GM12891 (cell line): Measurements from ENCODE around the gene EAF2.

Experiments
- POLR2A ChIP-seq: IDR thresholded peaks from 2 replicates; pipeline ENCODE4 v1.6.1; 2011; ENCODE audit warnings: low read depth, low read length, control low read depth
- POLR2AphosphoS5 ChIP-seq: IDR thresholded peaks from 2 replicates; pipeline ENCODE4 v1.6.1; 2011; ENCODE audit warnings: low read depth, low read length, control low read depth
- SPI1 ChIP-seq: IDR thresholded peaks from 2 replicates; pipeline ENCODE4 v1.6.1; 2011; ENCODE audit warnings: low read depth, low read length, control low read depth
- TAF1 ChIP-seq: IDR thresholded peaks from 2 replicates; pipeline ENCODE4 v1.6.1; 2011; ENCODE audit warnings: low read depth, low read length, control low read depth

- TF ChIP-seq POLR2A (no peak), TAF1 (no peak), POLR2AphosphoS5 (no peak), SPI1 (no peak)
Measured at GRCh38 chr3:121834157-121834670, 795 bp upstream of the EAF2 start.
